Measurements from ENCODE around the gene PRKD2. TPM values are rescaled to one million over a fixed set of nuclear protein-coding genes. Genes with fewer than 3 reads are reported as not detected.

PRKD2 gene
- total RNA-seq, 1 experiment from 2014 or later = 100 TPM

DNA sequence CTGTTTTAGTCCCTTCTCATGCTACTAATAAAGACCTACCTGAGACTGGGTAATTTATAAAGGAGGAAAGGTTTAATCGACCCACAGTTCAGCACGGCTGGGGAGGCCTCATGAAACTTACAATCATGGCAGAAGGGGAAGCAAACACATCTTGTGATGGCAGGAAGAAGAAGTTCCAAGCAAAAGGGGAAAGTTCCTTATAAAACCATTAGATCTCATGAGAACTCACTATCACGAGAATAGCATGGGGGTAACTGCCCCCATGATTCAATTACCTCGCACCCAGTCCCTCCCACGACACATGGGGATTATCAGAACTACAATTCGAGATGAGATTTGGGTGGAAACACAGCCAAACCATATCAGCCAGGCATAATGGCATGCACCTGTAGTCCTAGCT, 42.3 kb upstream of the PRKD2 start:
- H3K4me3 Mint-ChIP-seq = no peak overlapping the region
- CTCF ChIA-PET = interaction anchor here (2.0 to 4.4 kb wide), 3 partner anchors 8 to 80 kb away, joined by 4 to 33 read pairs (median 31); no protein-coding TSS in a partner anchor

More for the DNA sequence above, 42.3 kb upstream of the PRKD2 start:
- ATAC-seq = no peak
- H3K4me1 Mint-ChIP-seq = peaks cover 9% of the 10 kb centered on the region
- H3K36me3 Mint-ChIP-seq = 0 out of 2 replicates have a peak, but pooled peaks cover 2% of the 10 kb centered on the region
- no peaks in the 10 kb centered on the region; the same call in 1 of the 2 replicates for H3K27me3 Mint-ChIP-seq (ENCODE audit: low read depth)
- DNase-seq (ENCODE audit: low spot score) = no peak
- POLR2A ChIA-PET = no interaction called here
- TF ChIP-seq, protein P1, sequence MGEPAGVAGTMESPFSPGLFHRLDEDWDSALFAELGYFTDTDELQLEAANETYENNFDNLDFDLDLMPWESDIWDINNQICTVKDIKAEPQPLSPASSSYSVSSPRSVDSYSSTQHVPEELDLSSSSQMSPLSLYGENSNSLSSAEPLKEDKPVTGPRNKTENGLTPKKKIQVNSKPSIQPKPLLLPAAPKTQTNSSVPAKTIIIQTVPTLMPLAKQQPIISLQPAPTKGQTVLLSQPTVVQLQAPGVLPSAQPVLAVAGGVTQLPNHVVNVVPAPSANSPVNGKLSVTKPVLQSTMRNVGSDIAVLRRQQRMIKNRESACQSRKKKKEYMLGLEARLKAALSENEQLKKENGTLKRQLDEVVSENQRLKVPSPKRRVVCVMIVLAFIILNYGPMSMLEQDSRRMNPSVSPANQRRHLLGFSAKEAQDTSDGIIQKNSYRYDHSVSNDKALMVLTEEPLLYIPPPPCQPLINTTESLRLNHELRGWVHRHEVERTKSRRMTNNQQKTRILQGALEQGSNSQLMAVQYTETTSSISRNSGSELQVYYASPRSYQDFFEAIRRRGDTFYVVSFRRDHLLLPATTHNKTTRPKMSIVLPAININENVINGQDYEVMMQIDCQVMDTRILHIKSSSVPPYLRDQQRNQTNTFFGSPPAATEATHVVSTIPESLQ (CRISPR knock-in tag; IDR thresholded peaks at IDR 0.05) = no peak
- TF ChIP-seq MXD4 (CRISPR knock-in tag; IDR thresholded peaks at IDR 0.05; ENCODE audit: borderline replicate concordance) (no peak), EMX1 (CRISPR knock-in tag; IDR thresholded peaks at IDR 0.05) (no peak), MYBL2 (CRISPR knock-in tag; IDR thresholded peaks at IDR 0.05) (no peak), ZNF671 (CRISPR knock-in tag; IDR thresholded peaks at IDR 0.05) (no peak), OVOL2 (CRISPR knock-in tag; IDR thresholded peaks at IDR 0.05; ENCODE audit: borderline replicate concordance) (no peak), TP53 (CRISPR knock-in tag; IDR thresholded peaks at IDR 0.05) (no peak), SOX15 (CRISPR knock-in tag; IDR thresholded peaks at IDR 0.05) (no peak), ELF4 (CRISPR knock-in tag; IDR thresholded peaks at IDR 0.05; ENCODE audit: low read depth) (no peak), KAT7 (CRISPR knock-in tag; IDR thresholded peaks at IDR 0.05; ENCODE audit: borderline replicate concordance) (no peak), GTF2I (CRISPR knock-in tag; conservative IDR thresholded peaks at IDR 0.05) (no peak), SMAD4 (CRISPR knock-in tag; IDR thresholded peaks at IDR 0.05) (no peak)
- TF ChIP-seq, protein P2, sequence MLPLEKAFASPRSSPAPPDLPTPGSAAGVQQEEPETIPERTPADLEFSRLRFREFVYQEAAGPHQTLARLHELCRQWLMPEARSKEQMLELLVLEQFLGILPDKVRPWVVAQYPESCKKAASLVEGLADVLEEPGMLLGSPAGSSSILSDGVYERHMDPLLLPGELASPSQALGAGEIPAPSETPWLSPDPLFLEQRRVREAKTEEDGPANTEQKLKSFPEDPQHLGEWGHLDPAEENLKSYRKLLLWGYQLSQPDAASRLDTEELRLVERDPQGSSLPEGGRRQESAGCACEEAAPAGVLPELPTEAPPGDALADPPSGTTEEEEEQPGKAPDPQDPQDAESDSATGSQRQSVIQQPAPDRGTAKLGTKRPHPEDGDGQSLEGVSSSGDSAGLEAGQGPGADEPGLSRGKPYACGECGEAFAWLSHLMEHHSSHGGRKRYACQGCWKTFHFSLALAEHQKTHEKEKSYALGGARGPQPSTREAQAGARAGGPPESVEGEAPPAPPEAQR (CRISPR knock-in tag; IDR thresholded peaks at IDR 0.05) = no peak
- TF ChIP-seq, protein P3, sequence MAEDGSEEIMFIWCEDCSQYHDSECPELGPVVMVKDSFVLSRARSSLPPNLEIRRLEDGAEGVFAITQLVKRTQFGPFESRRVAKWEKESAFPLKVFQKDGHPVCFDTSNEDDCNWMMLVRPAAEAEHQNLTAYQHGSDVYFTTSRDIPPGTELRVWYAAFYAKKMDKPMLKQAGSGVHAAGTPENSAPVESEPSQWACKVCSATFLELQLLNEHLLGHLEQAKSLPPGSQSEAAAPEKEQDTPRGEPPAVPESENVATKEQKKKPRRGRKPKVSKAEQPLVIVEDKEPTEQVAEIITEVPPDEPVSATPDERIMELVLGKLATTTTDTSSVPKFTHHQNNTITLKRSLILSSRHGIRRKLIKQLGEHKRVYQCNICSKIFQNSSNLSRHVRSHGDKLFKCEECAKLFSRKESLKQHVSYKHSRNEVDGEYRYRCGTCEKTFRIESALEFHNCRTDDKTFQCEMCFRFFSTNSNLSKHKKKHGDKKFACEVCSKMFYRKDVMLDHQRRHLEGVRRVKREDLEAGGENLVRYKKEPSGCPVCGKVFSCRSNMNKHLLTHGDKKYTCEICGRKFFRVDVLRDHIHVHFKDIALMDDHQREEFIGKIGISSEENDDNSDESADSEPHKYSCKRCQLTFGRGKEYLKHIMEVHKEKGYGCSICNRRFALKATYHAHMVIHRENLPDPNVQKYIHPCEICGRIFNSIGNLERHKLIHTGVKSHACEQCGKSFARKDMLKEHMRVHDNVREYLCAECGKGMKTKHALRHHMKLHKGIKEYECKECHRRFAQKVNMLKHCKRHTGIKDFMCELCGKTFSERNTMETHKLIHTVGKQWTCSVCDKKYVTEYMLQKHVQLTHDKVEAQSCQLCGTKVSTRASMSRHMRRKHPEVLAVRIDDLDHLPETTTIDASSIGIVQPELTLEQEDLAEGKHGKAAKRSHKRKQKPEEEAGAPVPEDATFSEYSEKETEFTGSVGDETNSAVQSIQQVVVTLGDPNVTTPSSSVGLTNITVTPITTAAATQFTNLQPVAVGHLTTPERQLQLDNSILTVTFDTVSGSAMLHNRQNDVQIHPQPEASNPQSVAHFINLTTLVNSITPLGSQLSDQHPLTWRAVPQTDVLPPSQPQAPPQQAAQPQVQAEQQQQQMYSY (CRISPR knock-in tag; IDR thresholded peaks at IDR 0.05) = no peak
- TF ChIP-seq, protein P4, sequence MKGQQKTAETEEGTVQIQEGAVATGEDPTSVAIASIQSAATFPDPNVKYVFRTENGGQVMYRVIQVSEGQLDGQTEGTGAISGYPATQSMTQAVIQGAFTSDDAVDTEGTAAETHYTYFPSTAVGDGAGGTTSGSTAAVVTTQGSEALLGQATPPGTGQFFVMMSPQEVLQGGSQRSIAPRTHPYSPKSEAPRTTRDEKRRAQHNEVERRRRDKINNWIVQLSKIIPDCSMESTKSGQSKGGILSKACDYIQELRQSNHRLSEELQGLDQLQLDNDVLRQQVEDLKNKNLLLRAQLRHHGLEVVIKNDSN (CRISPR knock-in tag; IDR thresholded peaks at IDR 0.05) = no peak
- TF ChIP-seq, protein P5, sequence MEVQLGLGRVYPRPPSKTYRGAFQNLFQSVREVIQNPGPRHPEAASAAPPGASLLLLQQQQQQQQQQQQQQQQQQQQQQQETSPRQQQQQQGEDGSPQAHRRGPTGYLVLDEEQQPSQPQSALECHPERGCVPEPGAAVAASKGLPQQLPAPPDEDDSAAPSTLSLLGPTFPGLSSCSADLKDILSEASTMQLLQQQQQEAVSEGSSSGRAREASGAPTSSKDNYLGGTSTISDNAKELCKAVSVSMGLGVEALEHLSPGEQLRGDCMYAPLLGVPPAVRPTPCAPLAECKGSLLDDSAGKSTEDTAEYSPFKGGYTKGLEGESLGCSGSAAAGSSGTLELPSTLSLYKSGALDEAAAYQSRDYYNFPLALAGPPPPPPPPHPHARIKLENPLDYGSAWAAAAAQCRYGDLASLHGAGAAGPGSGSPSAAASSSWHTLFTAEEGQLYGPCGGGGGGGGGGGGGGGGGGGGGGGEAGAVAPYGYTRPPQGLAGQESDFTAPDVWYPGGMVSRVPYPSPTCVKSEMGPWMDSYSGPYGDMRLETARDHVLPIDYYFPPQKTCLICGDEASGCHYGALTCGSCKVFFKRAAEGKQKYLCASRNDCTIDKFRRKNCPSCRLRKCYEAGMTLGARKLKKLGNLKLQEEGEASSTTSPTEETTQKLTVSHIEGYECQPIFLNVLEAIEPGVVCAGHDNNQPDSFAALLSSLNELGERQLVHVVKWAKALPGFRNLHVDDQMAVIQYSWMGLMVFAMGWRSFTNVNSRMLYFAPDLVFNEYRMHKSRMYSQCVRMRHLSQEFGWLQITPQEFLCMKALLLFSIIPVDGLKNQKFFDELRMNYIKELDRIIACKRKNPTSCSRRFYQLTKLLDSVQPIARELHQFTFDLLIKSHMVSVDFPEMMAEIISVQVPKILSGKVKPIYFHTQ (CRISPR knock-in tag; IDR thresholded peaks at IDR 0.05) = no peak
- TF ChIP-seq, protein P6, sequence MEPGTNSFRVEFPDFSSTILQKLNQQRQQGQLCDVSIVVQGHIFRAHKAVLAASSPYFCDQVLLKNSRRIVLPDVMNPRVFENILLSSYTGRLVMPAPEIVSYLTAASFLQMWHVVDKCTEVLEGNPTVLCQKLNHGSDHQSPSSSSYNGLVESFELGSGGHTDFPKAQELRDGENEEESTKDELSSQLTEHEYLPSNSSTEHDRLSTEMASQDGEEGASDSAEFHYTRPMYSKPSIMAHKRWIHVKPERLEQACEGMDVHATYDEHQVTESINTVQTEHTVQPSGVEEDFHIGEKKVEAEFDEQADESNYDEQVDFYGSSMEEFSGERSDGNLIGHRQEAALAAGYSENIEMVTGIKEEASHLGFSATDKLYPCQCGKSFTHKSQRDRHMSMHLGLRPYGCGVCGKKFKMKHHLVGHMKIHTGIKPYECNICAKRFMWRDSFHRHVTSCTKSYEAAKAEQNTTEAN (CRISPR knock-in tag; IDR thresholded peaks at IDR 0.05) = no peak
- TF ChIP-seq, protein P7, sequence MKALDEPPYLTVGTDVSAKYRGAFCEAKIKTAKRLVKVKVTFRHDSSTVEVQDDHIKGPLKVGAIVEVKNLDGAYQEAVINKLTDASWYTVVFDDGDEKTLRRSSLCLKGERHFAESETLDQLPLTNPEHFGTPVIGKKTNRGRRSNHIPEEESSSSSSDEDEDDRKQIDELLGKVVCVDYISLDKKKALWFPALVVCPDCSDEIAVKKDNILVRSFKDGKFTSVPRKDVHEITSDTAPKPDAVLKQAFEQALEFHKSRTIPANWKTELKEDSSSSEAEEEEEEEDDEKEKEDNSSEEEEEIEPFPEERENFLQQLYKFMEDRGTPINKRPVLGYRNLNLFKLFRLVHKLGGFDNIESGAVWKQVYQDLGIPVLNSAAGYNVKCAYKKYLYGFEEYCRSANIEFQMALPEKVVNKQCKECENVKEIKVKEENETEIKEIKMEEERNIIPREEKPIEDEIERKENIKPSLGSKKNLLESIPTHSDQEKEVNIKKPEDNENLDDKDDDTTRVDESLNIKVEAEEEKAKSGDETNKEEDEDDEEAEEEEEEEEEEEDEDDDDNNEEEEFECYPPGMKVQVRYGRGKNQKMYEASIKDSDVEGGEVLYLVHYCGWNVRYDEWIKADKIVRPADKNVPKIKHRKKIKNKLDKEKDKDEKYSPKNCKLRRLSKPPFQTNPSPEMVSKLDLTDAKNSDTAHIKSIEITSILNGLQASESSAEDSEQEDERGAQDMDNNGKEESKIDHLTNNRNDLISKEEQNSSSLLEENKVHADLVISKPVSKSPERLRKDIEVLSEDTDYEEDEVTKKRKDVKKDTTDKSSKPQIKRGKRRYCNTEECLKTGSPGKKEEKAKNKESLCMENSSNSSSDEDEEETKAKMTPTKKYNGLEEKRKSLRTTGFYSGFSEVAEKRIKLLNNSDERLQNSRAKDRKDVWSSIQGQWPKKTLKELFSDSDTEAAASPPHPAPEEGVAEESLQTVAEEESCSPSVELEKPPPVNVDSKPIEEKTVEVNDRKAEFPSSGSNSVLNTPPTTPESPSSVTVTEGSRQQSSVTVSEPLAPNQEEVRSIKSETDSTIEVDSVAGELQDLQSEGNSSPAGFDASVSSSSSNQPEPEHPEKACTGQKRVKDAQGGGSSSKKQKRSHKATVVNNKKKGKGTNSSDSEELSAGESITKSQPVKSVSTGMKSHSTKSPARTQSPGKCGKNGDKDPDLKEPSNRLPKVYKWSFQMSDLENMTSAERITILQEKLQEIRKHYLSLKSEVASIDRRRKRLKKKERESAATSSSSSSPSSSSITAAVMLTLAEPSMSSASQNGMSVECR (CRISPR knock-in tag; IDR thresholded peaks at IDR 0.05; ENCODE audit: borderline replicate concordance) = no peak
- H3K9me3 Mint-ChIP-seq = no peaks in the 10 kb centered on the region
- H3K27ac Mint-ChIP-seq = no peak overlapping the region
